GM23338 (cell line): ENCODE results near the gene RAD18. TPM values are rescaled to one million over a fixed set of nuclear protein-coding genes. Genes with fewer than 3 reads are reported as not detected.

ENCODE experiments used
- ATAC-seq: fragments of 200-7000 bp; cut with Tn5 transposase; 3 replicates; pipeline ENCODE4 v1.9.1; 2020
- DNase-seq: peaks from one replicate; pipeline ENCODE4 v3.0.0-alpha.2; 2015; ENCODE audit warnings: low spot score
- H2AFZ ChIP-seq: fragments of 200-600 bp; sonication (generic); 2 replicates; pipeline ENCODE4 v1.8.0; 2016; ENCODE audit warnings: antibody characterized with exemption, mild to moderate bottlenecking, moderate library complexity
- H3F3A ChIP-seq: fragments of 200-600 bp; sonication (generic); replicated peaks from 2 replicates; pipeline ENCODE4 v1.8.0; 2017; ENCODE audit warnings: antibody characterized with exemption, mixed run types, low read depth
- H3K27ac ChIP-seq: fragments of 200-600 bp; sonication (generic); 2 replicates; pipeline ENCODE4 v1.6.1; 2016; ENCODE audit warnings: low read depth
- H3K27me3 ChIP-seq: fragments of 200-600 bp; sonication (generic); 2 replicates; pipeline ENCODE4 v1.8.0; 2016; ENCODE audit warnings: mild to moderate bottlenecking, mixed run types, moderate library complexity; ENCODE audit not compliant: insufficient read depth
- H3K36me3 ChIP-seq: fragments of 200-600 bp; sonication (generic); 2 replicates; pipeline ENCODE4 v1.8.0; 2016; ENCODE audit warnings: mild to moderate bottlenecking; ENCODE audit not compliant: insufficient read depth
- H3K4me1 ChIP-seq: fragments of 200-600 bp; sonication (generic); 2 replicates; pipeline ENCODE4 v1.8.0; 2016; ENCODE audit warnings: mild to moderate bottlenecking, moderate library complexity; ENCODE audit not compliant: insufficient read depth
- H3K4me2 ChIP-seq: fragments of 200-600 bp; sonication (generic); 2 replicates; pipeline ENCODE4 v1.7.1; 2017; ENCODE audit warnings: mixed run types
- H3K4me3 ChIP-seq: fragments of 200-600 bp; sonication (generic); 2 replicates; pipeline ENCODE4 v1.6.1; 2016; ENCODE audit warnings: mixed run types
- H3K79me2 ChIP-seq: fragments of 200-600 bp; sonication (generic); replicated peaks from 2 replicates; pipeline ENCODE4 v1.8.0; 2017; ENCODE audit warnings: mild to moderate bottlenecking; ENCODE audit not compliant: insufficient read depth
- H3K9me2 ChIP-seq: fragments of 200-600 bp; sonication (generic); 2 replicates; pipeline ENCODE4 v1.8.0; 2017; ENCODE audit not compliant: insufficient read depth
- H4K20me1 ChIP-seq: fragments of 200-600 bp; sonication (generic); replicated peaks from 2 replicates; pipeline ENCODE4 v1.8.0; 2017; ENCODE audit warnings: mild to moderate bottlenecking; ENCODE audit not compliant: insufficient read depth
- H3K27ac Mint-ChIP-seq: 2 replicates; pipeline ENCODE4 v1.8.0; 2020; ENCODE audit warnings: inconsistent platforms, mild to moderate bottlenecking, moderate library complexity, mixed read lengths
- H3K27me3 Mint-ChIP-seq: 3 replicates; pipeline ENCODE4 v1.8.0; 2022; ENCODE audit warnings: low read depth, mild to moderate bottlenecking, moderate library complexity, mixed read lengths, inconsistent platforms; ENCODE audit not compliant: insufficient read depth, poor library complexity
- H3K36me3 Mint-ChIP-seq: 3 replicates; pipeline ENCODE4 v1.8.0; 2021; ENCODE audit warnings: low read depth, mild to moderate bottlenecking, inconsistent platforms, moderate library complexity, mixed read lengths
- H3K4me1 Mint-ChIP-seq: 3 replicates; pipeline ENCODE4 v1.8.0; 2020; ENCODE audit warnings: mild to moderate bottlenecking, inconsistent platforms, mixed read lengths
- H3K4me3 Mint-ChIP-seq: 3 replicates; pipeline ENCODE4 v1.8.0; 2021; ENCODE audit warnings: moderate library complexity, mild to moderate bottlenecking, inconsistent platforms, mixed read lengths
- H3K9me3 Mint-ChIP-seq: 3 replicates; pipeline ENCODE4 v1.8.0; 2020; ENCODE audit warnings: moderate library complexity, mild to moderate bottlenecking, inconsistent platforms, mixed read lengths
- CREB1 ChIP-seq: fragments of 250-450 bp; sonication (Bioruptor Pico); IDR thresholded peaks from 2 replicates; pipeline ENCODE4 v1.5.0; 2020; ENCODE audit warnings: low read depth, mild to moderate bottlenecking, moderate library complexity
- EZH2 ChIP-seq: fragments of 200-600 bp; sonication (generic); IDR thresholded peaks from one replicate; pipeline ENCODE4 v1.8.0; 2017; ENCODE audit warnings: antibody characterized with exemption, mild to moderate bottlenecking, low read depth; ENCODE audit not compliant: unreplicated experiment
- EZH2phosphoT487 ChIP-seq: fragments of 200-600 bp; sonication (generic); IDR thresholded peaks from one replicate; pipeline ENCODE4 v1.8.1; 2018; ENCODE audit warnings: antibody characterized with exemption; ENCODE audit not compliant: unreplicated experiment
- JUNB ChIP-seq: IDR thresholded peaks from one replicate; pipeline ENCODE4 v1.6.1; 2016; ENCODE audit warnings: antibody characterized with exemption; ENCODE audit not compliant: unreplicated experiment
- STAT1 ChIP-seq: IDR thresholded peaks from one replicate; pipeline ENCODE4 v1.6.1; 2016; ENCODE audit warnings: antibody characterized with exemption; ENCODE audit not compliant: unreplicated experiment
- ZNF114 ChIP-seq: fragments of 250-450 bp; sonication (Bioruptor Pico); IDR thresholded peaks from 2 replicates; pipeline ENCODE4 v1.5.0; 2020; ENCODE audit warnings: mild to moderate bottlenecking, moderate library complexity
- ZNF331 ChIP-seq: fragments of 250-450 bp; sonication (Bioruptor Pico); IDR thresholded peaks from 2 replicates; pipeline ENCODE4 v1.5.0; 2020; ENCODE audit warnings: low read depth, mild to moderate bottlenecking, moderate library complexity
- polyA plus RNA-seq: library from polyadenylated mRNA; unstranded; fragments of >200 nt; fragmentation: Nextera tagmentation; extraction: Ambion mirVana; gene quantifications from 2 replicates; pipeline ENCODE4 v1.2.1, GENCODE V29; 2016
- total RNA-seq: library from RNA; depleted of rRNA; stranded (reverse); fragments of >200 nt; shearing (Covaris generic); gene quantifications from 2 replicates; pipeline ENCODE4 v1.2.3, GENCODE V29; 2014
- TF ChIP-seq, protein P1 (sequence below), 2 experiments: fragments of 200-600 bp in 1 of 2; sonication (generic) in 1 of 2; conservative IDR thresholded peaks; 2 replicates each; pipeline versions ENCODE4 v1.5.1 to v1.6.1; 2016 to 2017; ENCODE audit warnings: antibody characterized with exemption in 2 of 2, low read depth in 2 of 2, mild to moderate bottlenecking in 2 of 2, moderate library complexity in 1 of 2
- TF ChIP-seq, protein P2 (sequence below): IDR thresholded peaks from one replicate; pipeline ENCODE4 v1.6.1; 2018; ENCODE audit warnings: antibody characterized with exemption; ENCODE audit not compliant: unreplicated experiment
- TF ChIP-seq, protein P3 (sequence below): fragments of 250-450 bp; sonication (Bioruptor Pico); IDR thresholded peaks from 2 replicates; pipeline ENCODE4 v1.5.0; 2020; ENCODE audit warnings: mild to moderate bottlenecking, moderate library complexity
- TF ChIP-seq, protein P4 (sequence below): IDR thresholded peaks from 2 replicates; pipeline ENCODE4 v1.6.1; 2016; ENCODE audit warnings: antibody characterized with exemption

RAD18 gene
- total and polyA plus RNA-seq, 2 experiments from 2014 or later, result 25.4 to 40.1 TPM

DNA sequence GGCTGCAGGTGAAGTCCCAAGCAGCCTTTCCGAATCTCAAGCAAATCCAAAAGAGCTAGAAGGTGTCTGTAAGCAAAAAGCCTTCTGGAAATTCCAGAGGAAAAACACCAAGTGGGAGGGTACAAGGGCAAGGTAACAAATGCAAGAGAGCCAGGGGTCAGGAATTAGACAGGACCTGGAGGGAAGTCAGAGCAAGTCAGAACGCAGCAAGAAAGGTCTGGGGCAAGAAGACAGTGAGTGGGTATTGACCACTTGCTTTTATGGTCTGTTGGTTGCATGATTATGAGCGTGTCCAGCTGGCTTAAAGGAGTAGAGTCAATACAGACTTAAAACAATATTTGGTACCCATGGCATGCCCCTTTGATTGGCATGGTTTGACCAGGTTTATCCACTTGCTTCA is 127.2 kb downstream of the RAD18 start:
- Histone ChIP-seq H3F3A (no peaks in the 10 kb centered on the region), H4K20me1 (no peaks in the 10 kb centered on the region), H3K27ac (no peak overlapping the region), H3K36me3 (no peaks in the 10 kb centered on the region; the same call in 1 of the 2 replicates), H3K9me2 (no peaks in the 10 kb centered on the region), H3K4me1 (no peaks in the 10 kb centered on the region), H3K79me2 (no peaks in the 10 kb centered on the region), H2AFZ (no peak overlapping the region), H3K4me3 (no peak overlapping the region), H3K4me2 (no peak overlapping the region), H3K27me3 (no peaks in the 10 kb centered on the region)
- H3K36me3 Mint-ChIP-seq, result no peaks in the 10 kb centered on the region
- TF ChIP-seq, protein P1, sequence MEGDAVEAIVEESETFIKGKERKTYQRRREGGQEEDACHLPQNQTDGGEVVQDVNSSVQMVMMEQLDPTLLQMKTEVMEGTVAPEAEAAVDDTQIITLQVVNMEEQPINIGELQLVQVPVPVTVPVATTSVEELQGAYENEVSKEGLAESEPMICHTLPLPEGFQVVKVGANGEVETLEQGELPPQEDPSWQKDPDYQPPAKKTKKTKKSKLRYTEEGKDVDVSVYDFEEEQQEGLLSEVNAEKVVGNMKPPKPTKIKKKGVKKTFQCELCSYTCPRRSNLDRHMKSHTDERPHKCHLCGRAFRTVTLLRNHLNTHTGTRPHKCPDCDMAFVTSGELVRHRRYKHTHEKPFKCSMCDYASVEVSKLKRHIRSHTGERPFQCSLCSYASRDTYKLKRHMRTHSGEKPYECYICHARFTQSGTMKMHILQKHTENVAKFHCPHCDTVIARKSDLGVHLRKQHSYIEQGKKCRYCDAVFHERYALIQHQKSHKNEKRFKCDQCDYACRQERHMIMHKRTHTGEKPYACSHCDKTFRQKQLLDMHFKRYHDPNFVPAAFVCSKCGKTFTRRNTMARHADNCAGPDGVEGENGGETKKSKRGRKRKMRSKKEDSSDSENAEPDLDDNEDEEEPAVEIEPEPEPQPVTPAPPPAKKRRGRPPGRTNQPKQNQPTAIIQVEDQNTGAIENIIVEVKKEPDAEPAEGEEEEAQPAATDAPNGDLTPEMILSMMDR (conservative IDR thresholded peaks at IDR 0.05; ENCODE audit: low read depth in 2 of 2), result no peak
- TF ChIP-seq, protein P2, sequence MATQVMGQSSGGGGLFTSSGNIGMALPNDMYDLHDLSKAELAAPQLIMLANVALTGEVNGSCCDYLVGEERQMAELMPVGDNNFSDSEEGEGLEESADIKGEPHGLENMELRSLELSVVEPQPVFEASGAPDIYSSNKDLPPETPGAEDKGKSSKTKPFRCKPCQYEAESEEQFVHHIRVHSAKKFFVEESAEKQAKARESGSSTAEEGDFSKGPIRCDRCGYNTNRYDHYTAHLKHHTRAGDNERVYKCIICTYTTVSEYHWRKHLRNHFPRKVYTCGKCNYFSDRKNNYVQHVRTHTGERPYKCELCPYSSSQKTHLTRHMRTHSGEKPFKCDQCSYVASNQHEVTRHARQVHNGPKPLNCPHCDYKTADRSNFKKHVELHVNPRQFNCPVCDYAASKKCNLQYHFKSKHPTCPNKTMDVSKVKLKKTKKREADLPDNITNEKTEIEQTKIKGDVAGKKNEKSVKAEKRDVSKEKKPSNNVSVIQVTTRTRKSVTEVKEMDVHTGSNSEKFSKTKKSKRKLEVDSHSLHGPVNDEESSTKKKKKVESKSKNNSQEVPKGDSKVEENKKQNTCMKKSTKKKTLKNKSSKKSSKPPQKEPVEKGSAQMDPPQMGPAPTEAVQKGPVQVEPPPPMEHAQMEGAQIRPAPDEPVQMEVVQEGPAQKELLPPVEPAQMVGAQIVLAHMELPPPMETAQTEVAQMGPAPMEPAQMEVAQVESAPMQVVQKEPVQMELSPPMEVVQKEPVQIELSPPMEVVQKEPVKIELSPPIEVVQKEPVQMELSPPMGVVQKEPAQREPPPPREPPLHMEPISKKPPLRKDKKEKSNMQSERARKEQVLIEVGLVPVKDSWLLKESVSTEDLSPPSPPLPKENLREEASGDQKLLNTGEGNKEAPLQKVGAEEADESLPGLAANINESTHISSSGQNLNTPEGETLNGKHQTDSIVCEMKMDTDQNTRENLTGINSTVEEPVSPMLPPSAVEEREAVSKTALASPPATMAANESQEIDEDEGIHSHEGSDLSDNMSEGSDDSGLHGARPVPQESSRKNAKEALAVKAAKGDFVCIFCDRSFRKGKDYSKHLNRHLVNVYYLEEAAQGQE, result no peak
- no peak for TF ChIP-seq ZNF331 (CRISPR knock-in tag)
- no peak for TF ChIP-seq STAT1
- TF ChIP-seq, protein P3, sequence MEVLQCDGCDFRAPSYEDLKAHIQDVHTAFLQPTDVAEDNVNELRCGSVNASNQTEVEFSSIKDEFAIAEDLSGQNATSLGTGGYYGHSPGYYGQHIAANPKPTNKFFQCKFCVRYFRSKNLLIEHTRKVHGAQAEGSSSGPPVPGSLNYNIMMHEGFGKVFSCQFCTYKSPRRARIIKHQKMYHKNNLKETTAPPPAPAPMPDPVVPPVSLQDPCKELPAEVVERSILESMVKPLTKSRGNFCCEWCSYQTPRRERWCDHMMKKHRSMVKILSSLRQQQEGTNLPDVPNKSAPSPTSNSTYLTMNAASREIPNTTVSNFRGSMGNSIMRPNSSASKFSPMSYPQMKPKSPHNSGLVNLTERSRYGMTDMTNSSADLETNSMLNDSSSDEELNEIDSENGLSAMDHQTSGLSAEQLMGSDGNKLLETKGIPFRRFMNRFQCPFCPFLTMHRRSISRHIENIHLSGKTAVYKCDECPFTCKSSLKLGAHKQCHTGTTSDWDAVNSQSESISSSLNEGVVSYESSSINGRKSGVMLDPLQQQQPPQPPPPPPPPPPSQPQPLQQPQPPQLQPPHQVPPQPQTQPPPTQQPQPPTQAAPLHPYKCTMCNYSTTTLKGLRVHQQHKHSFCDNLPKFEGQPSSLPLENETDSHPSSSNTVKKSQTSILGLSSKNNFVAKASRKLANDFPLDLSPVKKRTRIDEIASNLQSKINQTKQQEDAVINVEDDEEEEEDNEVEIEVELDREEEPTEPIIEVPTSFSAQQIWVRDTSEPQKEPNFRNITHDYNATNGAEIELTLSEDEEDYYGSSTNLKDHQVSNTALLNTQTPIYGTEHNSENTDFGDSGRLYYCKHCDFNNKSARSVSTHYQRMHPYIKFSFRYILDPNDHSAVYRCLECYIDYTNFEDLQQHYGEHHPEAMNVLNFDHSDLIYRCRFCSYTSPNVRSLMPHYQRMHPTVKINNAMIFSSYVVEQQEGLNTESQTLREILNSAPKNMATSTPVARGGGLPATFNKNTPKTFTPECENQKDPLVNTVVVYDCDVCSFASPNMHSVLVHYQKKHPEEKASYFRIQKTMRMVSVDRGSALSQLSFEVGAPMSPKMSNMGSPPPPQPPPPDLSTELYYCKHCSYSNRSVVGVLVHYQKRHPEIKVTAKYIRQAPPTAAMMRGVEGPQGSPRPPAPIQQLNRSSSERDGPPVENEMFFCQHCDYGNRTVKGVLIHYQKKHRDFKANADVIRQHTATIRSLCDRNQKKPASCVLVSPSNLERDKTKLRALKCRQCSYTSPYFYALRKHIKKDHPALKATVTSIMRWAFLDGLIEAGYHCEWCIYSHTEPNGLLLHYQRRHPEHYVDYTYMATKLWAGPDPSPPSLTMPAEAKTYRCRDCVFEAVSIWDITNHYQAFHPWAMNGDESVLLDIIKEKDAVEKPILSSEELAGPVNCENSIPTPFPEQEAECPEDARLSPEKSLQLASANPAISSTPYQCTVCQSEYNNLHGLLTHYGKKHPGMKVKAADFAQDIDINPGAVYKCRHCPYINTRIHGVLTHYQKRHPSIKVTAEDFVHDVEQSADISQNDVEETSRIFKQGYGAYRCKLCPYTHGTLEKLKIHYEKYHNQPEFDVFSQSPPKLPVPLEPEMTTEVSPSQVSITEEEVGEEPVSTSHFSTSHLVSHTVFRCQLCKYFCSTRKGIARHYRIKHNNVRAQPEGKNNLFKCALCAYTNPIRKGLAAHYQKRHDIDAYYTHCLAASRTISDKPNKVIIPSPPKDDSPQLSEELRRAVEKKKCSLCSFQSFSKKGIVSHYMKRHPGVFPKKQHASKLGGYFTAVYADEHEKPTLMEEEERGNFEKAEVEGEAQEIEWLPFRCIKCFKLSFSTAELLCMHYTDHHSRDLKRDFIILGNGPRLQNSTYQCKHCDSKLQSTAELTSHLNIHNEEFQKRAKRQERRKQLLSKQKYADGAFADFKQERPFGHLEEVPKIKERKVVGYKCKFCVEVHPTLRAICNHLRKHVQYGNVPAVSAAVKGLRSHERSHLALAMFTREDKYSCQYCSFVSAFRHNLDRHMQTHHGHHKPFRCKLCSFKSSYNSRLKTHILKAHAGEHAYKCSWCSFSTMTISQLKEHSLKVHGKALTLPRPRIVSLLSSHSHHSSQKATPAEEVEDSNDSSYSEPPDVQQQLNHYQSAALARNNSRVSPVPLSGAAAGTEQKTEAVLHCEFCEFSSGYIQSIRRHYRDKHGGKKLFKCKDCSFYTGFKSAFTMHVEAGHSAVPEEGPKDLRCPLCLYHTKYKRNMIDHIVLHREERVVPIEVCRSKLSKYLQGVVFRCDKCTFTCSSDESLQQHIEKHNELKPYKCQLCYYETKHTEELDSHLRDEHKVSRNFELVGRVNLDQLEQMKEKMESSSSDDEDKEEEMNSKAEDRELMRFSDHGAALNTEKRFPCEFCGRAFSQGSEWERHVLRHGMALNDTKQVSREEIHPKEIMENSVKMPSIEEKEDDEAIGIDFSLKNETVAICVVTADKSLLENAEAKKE (CRISPR knock-in tag), result no peak
- no peak for TF ChIP-seq EZH2phosphoT487
- no peak for TF ChIP-seq ZNF114 (CRISPR knock-in tag)
- TF ChIP-seq CREB1 (CRISPR knock-in tag), result no peak
- TF ChIP-seq, protein P4, sequence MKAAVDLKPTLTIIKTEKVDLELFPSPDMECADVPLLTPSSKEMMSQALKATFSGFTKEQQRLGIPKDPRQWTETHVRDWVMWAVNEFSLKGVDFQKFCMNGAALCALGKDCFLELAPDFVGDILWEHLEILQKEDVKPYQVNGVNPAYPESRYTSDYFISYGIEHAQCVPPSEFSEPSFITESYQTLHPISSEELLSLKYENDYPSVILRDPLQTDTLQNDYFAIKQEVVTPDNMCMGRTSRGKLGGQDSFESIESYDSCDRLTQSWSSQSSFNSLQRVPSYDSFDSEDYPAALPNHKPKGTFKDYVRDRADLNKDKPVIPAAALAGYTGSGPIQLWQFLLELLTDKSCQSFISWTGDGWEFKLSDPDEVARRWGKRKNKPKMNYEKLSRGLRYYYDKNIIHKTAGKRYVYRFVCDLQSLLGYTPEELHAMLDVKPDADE, result no peak
- TF ChIP-seq JUNB, result no peak
- TF ChIP-seq EZH2, result no peak
- ATAC-seq (no peak), DNase-seq (no peak)
- H3K27me3 Mint-ChIP-seq, result peaks cover 2% of the 10 kb centered on the region
- no peak overlapping the region for H3K4me3 Mint-ChIP-seq
- H3K9me3 Mint-ChIP-seq, result no peaks in the 10 kb centered on the region
- H3K27ac Mint-ChIP-seq, result no peak overlapping the region
- no peaks in the 10 kb centered on the region for H3K4me1 Mint-ChIP-seq
